Measurements from ENCODE around the gene IRF8.

The IRF8 gene

GRCh38 chr16:85899444-85899843 lies 482 bp downstream of the IRF8 start:
- Histone ChIP-seq H2AFZ (ENCODE audit: low read length) (no peak overlapping the region), H3K9ac (ENCODE audit: low read depth, low read length, poor library complexity, severe bottlenecking) (no peak overlapping the region), H3K27me3 (ENCODE audit: insufficient read depth, low read length, poor library complexity, severe bottlenecking) (no peaks in the 10 kb centered on the region), H3K4me2 (ENCODE audit: low read depth, low read length, poor library complexity, severe bottlenecking) (no peak overlapping the region), H3K79me2 (ENCODE audit: insufficient read depth, low read length) (no peaks in the 10 kb centered on the region), H3K4me1 (ENCODE audit: insufficient read depth, low read length, poor library complexity, severe bottlenecking) (no peaks in the 10 kb centered on the region), H3F3A (ENCODE audit: low read depth) (no peaks in the 10 kb centered on the region), H3K4me3 (ENCODE audit: low read length, poor library complexity, severe bottlenecking) (no peak overlapping the region), H4K20me1 (ENCODE audit: insufficient read depth, low read length, poor library complexity, severe bottlenecking) (no peaks in the 10 kb centered on the region), H3K36me3 (ENCODE audit: insufficient read depth, low read length) (no peaks in the 10 kb centered on the region), H3K9me3 (ENCODE audit: insufficient read depth, low read depth, low read length) (no peaks in the 10 kb centered on the region), H3K9me2 (replicated peaks; ENCODE audit: low read depth, low read length) (no peaks in the 10 kb centered on the region)
- TF ChIP-seq EZH2phosphoT487 (IDR thresholded peaks at IDR 0.05; ENCODE audit: borderline replicate concordance), result no peak
- no peak for TF ChIP-seq CTCF (conservative IDR thresholded peaks at IDR 0.05; ENCODE audit: low read length)

- no peaks in the 10 kb centered on the region for H3F3A ChIP-seq (ENCODE audit: low read depth)
- no peaks in the 10 kb centered on the region for H3K36me3 ChIP-seq (ENCODE audit: insufficient read depth, low read length)
- H3K79me2 ChIP-seq (ENCODE audit: insufficient read depth, low read length), result no peaks in the 10 kb centered on the region
- no peaks in the 10 kb centered on the region for H3K9me3 ChIP-seq (ENCODE audit: insufficient read depth, low read depth, low read length)
- TF ChIP-seq EZH2phosphoT487 (IDR thresholded peaks at IDR 0.05; ENCODE audit: borderline replicate concordance), result no peak
- TF ChIP-seq CTCF (conservative IDR thresholded peaks at IDR 0.05; ENCODE audit: low read length), result no peak
- no peaks in the 10 kb centered on the region for H4K20me1 ChIP-seq (ENCODE audit: insufficient read depth, low read length, poor library complexity, severe bottlenecking)
- no peak overlapping the region for H2AFZ ChIP-seq (ENCODE audit: low read length)
- H3K9me2 ChIP-seq (replicated peaks; ENCODE audit: low read depth, low read length), result no peaks in the 10 kb centered on the region
- no peaks in the 10 kb centered on the region for H3K27me3 ChIP-seq (ENCODE audit: insufficient read depth, low read length, poor library complexity, severe bottlenecking)
- no peak overlapping the region for H3K9ac ChIP-seq (ENCODE audit: low read depth, low read length, poor library complexity, severe bottlenecking)
- H3K4me1 ChIP-seq (ENCODE audit: insufficient read depth, low read length, poor library complexity, severe bottlenecking), result no peaks in the 10 kb centered on the region
- H3K4me2 ChIP-seq (ENCODE audit: low read depth, low read length, poor library complexity, severe bottlenecking), result no peak overlapping the region
- no peak overlapping the region for H3K4me3 ChIP-seq (ENCODE audit: low read length, poor library complexity, severe bottlenecking)
These were observed 1.2 kb downstream of the IRF8 start for GRCh38 chr16:85900027-85900792.

GRCh38 chr16:85901110-85901509 lies 2.1 kb downstream of the IRF8 start:
- no peak overlapping the region for H3K4me2 ChIP-seq (ENCODE audit: low read depth, low read length, poor library complexity, severe bottlenecking)
- no peak overlapping the region for H3K4me3 ChIP-seq (ENCODE audit: low read length, poor library complexity, severe bottlenecking)
- no peak for TF ChIP-seq EZH2phosphoT487 (IDR thresholded peaks at IDR 0.05; ENCODE audit: borderline replicate concordance)
- no peak for TF ChIP-seq CTCF (conservative IDR thresholded peaks at IDR 0.05; ENCODE audit: low read length)
- H2AFZ ChIP-seq (ENCODE audit: low read length), result no peak overlapping the region
- H3K27me3 ChIP-seq (ENCODE audit: insufficient read depth, low read length, poor library complexity, severe bottlenecking), result no peaks in the 10 kb centered on the region
- H3K9me3 ChIP-seq (ENCODE audit: insufficient read depth, low read depth, low read length), result no peaks in the 10 kb centered on the region
- H3K4me1 ChIP-seq (ENCODE audit: insufficient read depth, low read length, poor library complexity, severe bottlenecking), result no peaks in the 10 kb centered on the region
- no peaks in the 10 kb centered on the region for H3K79me2 ChIP-seq (ENCODE audit: insufficient read depth, low read length)
- H3K9me2 ChIP-seq (replicated peaks; ENCODE audit: low read depth, low read length), result no peaks in the 10 kb centered on the region
- no peaks in the 10 kb centered on the region for H3K36me3 ChIP-seq (ENCODE audit: insufficient read depth, low read length)
- no peak overlapping the region for H3K9ac ChIP-seq (ENCODE audit: low read depth, low read length, poor library complexity, severe bottlenecking)
- no peaks in the 10 kb centered on the region for H3F3A ChIP-seq (ENCODE audit: low read depth)
- no peaks in the 10 kb centered on the region for H4K20me1 ChIP-seq (ENCODE audit: insufficient read depth, low read length, poor library complexity, severe bottlenecking)
